ENCODE data around the gene TUBGCP2.
"Not testable (repeated sequence)": the region's sequence is repeated elsewhere in the genome, so short reads cannot be mapped to it uniquely, and the experiment has no call there.

TUBGCP2 gene

DNA sequence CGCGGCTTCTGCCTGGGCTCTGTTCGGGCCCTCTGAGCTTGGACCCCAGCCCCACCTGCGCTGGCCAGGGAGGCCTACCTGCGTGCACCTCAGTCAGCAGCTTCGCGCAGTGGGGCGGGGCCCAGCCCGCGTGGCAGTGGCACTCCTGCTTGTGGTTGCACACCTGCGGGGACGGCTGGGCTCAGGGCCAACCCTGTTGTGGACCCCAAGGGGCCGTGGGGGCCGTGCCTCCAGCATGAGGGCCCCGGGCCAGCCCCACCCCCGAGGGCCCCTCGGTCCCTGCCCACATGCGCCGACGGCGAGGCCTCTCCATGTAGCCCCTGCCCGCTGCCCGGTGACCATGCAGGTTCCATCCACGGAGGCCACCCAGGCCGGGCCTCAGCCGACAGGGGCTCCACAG is 39.3 kb downstream of the TUBGCP2 start:
- H3K27ac ChIP-seq, result no peak overlapping the region

DNA sequence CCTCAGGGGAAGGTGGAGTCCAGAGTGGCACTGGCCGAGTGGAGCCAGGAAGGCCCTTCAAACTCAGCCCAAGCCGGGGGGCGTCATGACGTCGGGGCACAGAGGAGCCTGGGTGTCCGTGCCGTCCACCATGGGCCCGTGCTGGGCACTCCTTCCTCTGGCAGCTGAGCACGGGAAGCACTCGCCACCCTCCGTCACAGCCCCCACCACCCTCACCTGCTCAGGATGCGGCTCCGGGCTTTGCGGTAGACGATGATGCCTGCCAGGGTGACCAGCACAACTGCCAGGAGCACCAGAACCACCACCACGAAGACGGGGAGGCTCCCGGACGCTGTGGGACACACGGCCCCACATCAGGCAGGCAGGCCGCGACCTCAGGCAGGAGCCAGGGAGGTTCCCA is 40.1 kb downstream of the TUBGCP2 start:
- Histone ChIP-seq H3K9ac (ENCODE audit: insufficient read length) (no peak overlapping the region), H3K4me3 (no peak overlapping the region), H3K9me3 (ENCODE audit: low read depth, low read length) (no peaks in the 10 kb centered on the region), H3K36me3 (ENCODE audit: insufficient read depth, low read length) (no peaks in the 10 kb centered on the region), H3K27ac (no peak overlapping the region)
- TF ChIP-seq POLR2AphosphoS5 (IDR thresholded peaks at IDR 0.05; ENCODE audit: borderline replicate concordance, low read depth, low read length) (no peak), FOXP2 (optimal IDR thresholded peaks at IDR 0.05; ENCODE audit: control extremely low read depth, extremely low read length, insufficient read depth) (no peak), EZH2 (IDR thresholded peaks at IDR 0.05) (no peak)
- DNase-seq (ENCODE audit: low read depth, low spot score), result no peak

More for the DNA sequence above, 39.3 kb downstream of the TUBGCP2 start:
- Histone ChIP-seq H3K9ac (ENCODE audit: insufficient read length) (no peak overlapping the region), H3K9me3 (ENCODE audit: low read depth, low read length) (no peaks in the 10 kb centered on the region), H3K4me3 (no peak overlapping the region), H3K36me3 (ENCODE audit: insufficient read depth, low read length) (no peaks in the 10 kb centered on the region)
- TF ChIP-seq FOXP2 (optimal IDR thresholded peaks at IDR 0.05; ENCODE audit: control extremely low read depth, extremely low read length, insufficient read depth) (no peak), EZH2 (IDR thresholded peaks at IDR 0.05) (no peak), POLR2AphosphoS5 (IDR thresholded peaks at IDR 0.05; ENCODE audit: borderline replicate concordance, low read depth, low read length) (no peak)
- no peak for DNase-seq (ENCODE audit: low read depth, low spot score)

DNA sequence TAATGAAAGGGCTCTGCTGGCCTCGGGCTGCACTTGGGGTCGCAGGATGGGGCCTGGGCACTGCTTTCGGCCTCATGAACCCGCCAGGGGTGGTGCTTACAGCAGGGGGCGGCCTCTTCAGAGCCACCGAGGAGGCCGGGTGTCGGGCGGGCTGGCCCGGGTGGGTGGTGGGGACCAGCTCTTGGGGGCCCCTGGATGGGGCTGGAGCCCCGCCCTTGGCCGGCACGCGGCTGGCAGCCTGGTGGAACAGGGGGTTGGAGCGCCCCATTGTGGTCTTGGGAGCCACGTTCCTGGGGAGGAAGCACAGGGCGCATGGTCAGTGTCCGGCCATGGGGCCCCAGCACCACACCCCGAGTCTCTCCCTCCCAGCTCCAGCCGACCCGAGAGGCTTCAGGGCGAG is 40.8 kb downstream of the TUBGCP2 start:
- Histone ChIP-seq H3K9me3 (ENCODE audit: low read depth, low read length) (no peaks in the 10 kb centered on the region), H3K4me3 (no peak overlapping the region), H3K36me3 (ENCODE audit: insufficient read depth, low read length) (no peaks in the 10 kb centered on the region), H3K27ac (no peak overlapping the region), H3K9ac (ENCODE audit: insufficient read length) (no peak overlapping the region)
- DNase-seq (ENCODE audit: low read depth, low spot score), result no peak
- no peak for TF ChIP-seq POLR2AphosphoS5 (IDR thresholded peaks at IDR 0.05; ENCODE audit: borderline replicate concordance, low read depth, low read length)
- no peak for TF ChIP-seq EZH2 (IDR thresholded peaks at IDR 0.05)
- no peak for TF ChIP-seq FOXP2 (optimal IDR thresholded peaks at IDR 0.05; ENCODE audit: control extremely low read depth, extremely low read length, insufficient read depth)

DNA sequence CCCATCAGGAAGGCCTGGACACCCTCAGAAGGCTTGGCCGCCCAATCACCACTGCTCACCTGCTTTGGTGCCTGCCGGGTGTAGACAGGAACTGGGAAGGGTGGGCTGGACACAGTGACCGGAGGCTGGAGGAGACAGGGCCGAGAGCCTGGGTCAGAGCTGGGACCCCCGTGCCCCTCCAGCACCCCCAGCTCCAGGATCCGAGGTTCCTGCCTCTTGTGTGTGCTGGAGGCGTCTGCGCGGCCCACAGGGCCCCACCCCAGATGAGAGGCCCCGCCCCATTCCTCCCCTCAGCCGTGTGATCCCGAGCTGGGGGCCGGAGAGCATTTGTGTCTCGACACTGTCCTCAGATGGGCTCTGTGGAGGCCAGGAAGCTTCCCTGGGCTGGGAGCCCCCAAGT is 41.4 kb downstream of the TUBGCP2 start:
- Histone ChIP-seq H3K36me3 (ENCODE audit: insufficient read depth, low read length) (no peaks in the 10 kb centered on the region), H3K4me3 (no peak overlapping the region), H3K27ac (no peak overlapping the region), H3K9me3 (ENCODE audit: low read depth, low read length) (no peaks in the 10 kb centered on the region), H3K9ac (ENCODE audit: insufficient read length) (no peak overlapping the region)
- TF ChIP-seq EZH2 (IDR thresholded peaks at IDR 0.05) (no peak), POLR2AphosphoS5 (IDR thresholded peaks at IDR 0.05; ENCODE audit: borderline replicate concordance, low read depth, low read length) (no peak)
- no peak for DNase-seq (ENCODE audit: low read depth, low spot score)

DNA sequence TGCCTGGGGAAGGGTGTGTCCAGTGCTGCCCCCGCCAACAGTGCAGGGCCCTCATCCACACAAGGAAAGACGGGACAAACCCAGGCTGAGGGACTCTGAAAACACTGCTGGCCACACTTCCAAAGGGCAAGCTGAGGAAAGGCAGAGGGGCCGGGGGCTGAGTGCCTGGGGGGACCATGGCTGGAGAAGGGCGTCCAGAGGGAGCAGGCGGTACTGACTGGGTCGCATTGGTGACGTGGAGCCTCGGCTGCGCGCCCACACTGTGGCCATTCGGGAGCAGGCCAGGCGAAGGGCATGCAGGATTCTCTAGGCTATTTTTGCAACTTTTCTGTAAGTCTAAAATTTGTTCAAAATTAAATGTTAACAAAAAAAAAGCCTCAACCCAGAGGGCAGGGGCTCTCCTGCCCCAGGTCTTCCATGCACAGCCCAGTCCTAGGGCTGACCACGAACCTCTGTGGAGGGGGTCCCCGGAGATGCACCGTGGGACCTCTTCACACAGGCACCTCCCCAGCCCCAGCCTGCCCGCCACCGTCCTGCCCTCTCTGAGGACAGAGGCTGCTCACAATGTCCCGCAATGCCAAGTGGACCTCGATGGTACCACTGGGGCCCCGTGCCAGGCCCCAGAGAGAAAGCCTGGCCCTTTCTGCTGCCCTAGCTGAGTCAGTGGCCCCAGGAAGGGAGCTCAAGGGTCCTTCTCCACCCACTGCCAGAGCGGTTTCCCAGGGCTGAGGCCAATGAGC is 42.4 kb downstream of the TUBGCP2 start:
- no peak overlapping the region for H3K4me3 ChIP-seq
- TF ChIP-seq POLR2AphosphoS5 (IDR thresholded peaks at IDR 0.05; ENCODE audit: borderline replicate concordance, low read depth, low read length), result no peak
- TF ChIP-seq EZH2 (IDR thresholded peaks at IDR 0.05), result no peak
- TF ChIP-seq FOXP2 (optimal IDR thresholded peaks at IDR 0.05; ENCODE audit: control extremely low read depth, extremely low read length, insufficient read depth), result no peak

DNA sequence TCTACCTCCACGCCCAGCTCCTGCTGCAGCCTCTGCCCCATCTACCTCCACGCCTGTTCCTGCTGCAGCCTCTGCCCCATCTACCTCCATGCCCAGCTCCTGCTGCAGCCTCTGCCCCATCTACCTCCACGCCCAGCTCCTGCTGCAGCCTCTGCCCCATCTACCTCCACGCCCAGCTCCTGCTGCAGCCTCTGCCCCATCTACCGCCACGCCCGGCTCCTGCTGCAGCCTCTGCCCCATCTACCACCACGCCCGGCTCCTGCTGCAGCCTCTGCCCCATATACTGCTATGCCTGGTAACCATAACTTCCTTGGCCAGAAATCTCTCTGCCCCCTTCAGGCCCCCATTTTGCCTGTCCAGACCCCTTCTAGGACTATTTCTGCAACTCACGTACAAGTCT is 43.6 kb downstream of the TUBGCP2 start:
- DNase-seq (ENCODE audit: low read depth, low spot score); H3K9ac ChIP-seq (ENCODE audit: insufficient read length); H3K4me3 ChIP-seq; H3K36me3 ChIP-seq (ENCODE audit: insufficient read depth, low read length); H3K27ac ChIP-seq; H3K9me3 ChIP-seq (ENCODE audit: low read depth, low read length): not testable (repeated sequence)

More for the DNA sequence above, 42.4 kb downstream of the TUBGCP2 start:
- Histone ChIP-seq H3K27ac (no peak overlapping the region), H3K36me3 (ENCODE audit: insufficient read depth, low read length) (no peaks in the 10 kb centered on the region), H3K9ac (ENCODE audit: insufficient read length) (no peak overlapping the region), H3K9me3 (ENCODE audit: low read depth, low read length) (no peaks in the 10 kb centered on the region)
- DNase-seq (ENCODE audit: low read depth, low spot score), result no peak

DNA sequence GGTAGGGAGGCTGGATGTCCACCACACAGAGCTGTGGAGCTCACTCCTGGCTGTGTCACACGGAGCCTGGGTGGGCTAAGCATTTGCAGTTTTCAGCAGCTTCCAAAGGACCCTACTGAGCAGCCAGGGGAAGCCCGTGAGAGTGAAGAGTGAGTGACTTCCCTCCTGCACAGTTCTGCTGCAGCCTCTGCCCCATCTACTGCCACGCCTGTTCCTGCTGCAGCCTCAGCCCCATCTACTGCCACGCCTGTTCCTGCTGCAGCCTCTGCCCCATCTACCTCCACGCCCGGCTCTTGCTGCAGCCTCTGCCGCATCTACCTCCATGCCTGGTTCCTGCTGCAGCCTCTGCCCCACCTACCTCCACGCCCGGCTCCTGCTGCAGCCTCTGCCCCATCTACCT is 44.2 kb downstream of the TUBGCP2 start:
- Histone ChIP-seq H3K27ac (no peak overlapping the region), H3K9me3 (ENCODE audit: low read depth, low read length) (no peaks in the 10 kb centered on the region), H3K36me3 (ENCODE audit: insufficient read depth, low read length) (no peaks in the 10 kb centered on the region), H3K4me3 (no peak overlapping the region), H3K9ac (ENCODE audit: insufficient read length) (no peak overlapping the region)
- no peak for DNase-seq (ENCODE audit: low read depth, low spot score)
- no peak for TF ChIP-seq EZH2 (IDR thresholded peaks at IDR 0.05)
- no peak for TF ChIP-seq POLR2AphosphoS5 (IDR thresholded peaks at IDR 0.05; ENCODE audit: borderline replicate concordance, low read depth, low read length)
- no peak for TF ChIP-seq FOXP2 (optimal IDR thresholded peaks at IDR 0.05; ENCODE audit: control extremely low read depth, extremely low read length, insufficient read depth)

DNA sequence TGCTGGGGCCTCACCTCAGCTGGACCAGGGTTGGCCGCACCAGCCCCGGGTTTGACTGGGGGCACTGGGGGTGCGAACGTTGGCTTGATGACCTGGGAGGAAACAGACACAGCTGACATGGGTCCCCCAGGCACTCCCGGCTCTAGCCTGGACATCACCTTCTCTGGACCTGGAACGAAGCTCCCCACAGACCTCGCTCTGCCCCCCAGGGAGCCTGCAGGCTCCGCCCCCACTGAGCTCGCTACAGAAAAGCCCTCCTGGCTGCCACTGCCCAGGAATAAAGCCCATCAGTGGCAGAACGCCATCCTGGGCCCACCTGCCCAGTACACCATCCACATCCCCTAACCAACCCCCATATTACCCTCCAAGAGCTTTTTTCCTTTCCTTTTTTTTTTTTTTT is 45.0 kb downstream of the TUBGCP2 start:
- Histone ChIP-seq H3K9ac (ENCODE audit: insufficient read length) (no peak overlapping the region), H3K4me3 (no peak overlapping the region), H3K27ac (no peak overlapping the region), H3K9me3 (ENCODE audit: low read depth, low read length) (no peaks in the 10 kb centered on the region), H3K36me3 (ENCODE audit: insufficient read depth, low read length) (no peaks in the 10 kb centered on the region)
- no peak for DNase-seq (ENCODE audit: low read depth, low spot score)
- no peak for TF ChIP-seq POLR2AphosphoS5 (IDR thresholded peaks at IDR 0.05; ENCODE audit: borderline replicate concordance, low read depth, low read length)
- TF ChIP-seq EZH2 (IDR thresholded peaks at IDR 0.05), result no peak
- no peak for TF ChIP-seq FOXP2 (optimal IDR thresholded peaks at IDR 0.05; ENCODE audit: control extremely low read depth, extremely low read length, insufficient read depth)

DNA sequence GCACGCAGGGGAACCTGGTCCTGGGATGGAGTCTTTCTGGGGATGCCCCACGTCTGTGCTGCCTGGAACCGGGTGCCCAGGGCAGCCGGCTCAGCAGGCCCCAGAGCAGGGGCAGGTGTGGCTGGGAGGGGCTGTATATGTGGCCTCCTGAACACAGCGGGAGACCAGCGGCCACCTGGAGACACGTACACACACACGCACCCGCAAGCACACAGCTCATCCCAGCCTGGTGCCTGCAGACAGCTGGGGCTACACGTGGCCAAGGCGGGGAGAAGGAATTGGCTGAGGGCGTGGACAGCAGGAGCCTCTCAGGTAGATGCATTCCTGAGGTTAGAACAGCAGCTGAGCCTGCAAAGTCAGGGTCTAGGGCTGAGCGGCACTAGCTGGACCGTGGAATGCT is 46.0 kb downstream of the TUBGCP2 start:
- Histone ChIP-seq H3K4me3 (no peak overlapping the region), H3K9me3 (ENCODE audit: low read depth, low read length) (no peaks in the 10 kb centered on the region), H3K27ac (no peak overlapping the region), H3K9ac (ENCODE audit: insufficient read length) (no peak overlapping the region), H3K36me3 (ENCODE audit: insufficient read depth, low read length) (no peaks in the 10 kb centered on the region)
- no peak for DNase-seq (ENCODE audit: low read depth, low spot score)
- no peak for TF ChIP-seq EZH2 (IDR thresholded peaks at IDR 0.05)
- TF ChIP-seq FOXP2 (optimal IDR thresholded peaks at IDR 0.05; ENCODE audit: control extremely low read depth, extremely low read length, insufficient read depth), result no peak
- TF ChIP-seq POLR2AphosphoS5 (IDR thresholded peaks at IDR 0.05; ENCODE audit: borderline replicate concordance, low read depth, low read length), result no peak

Measured in SK-N-MC (cell line).